Measurements from ENCODE around the gene TP53AIP1.

- no peak for TF ChIP-seq YY1 (IDR thresholded peaks at IDR 0.05; ENCODE audit: insufficient read depth, insufficient read length)
- TF ChIP-seq ZNF274 (IDR thresholded peaks at IDR 0.05; ENCODE audit: low read depth, low read length), result no peak
These were observed 49.7 kb downstream of the TP53AIP1 start for GRCh38 chr11:128892866-128893565.

Measured in NT2/D1 (cell line).